HepG2 (cell line): Measurements from ENCODE around the gene CCL4. TPM values are rescaled to one million over a fixed set of nuclear protein-coding genes. Genes with fewer than 3 reads are reported as not detected.

Experiments used
- ATAC-seq: fragments of 200-7000 bp; cut with Tn5 transposase; 3 replicates; pipeline ENCODE4 v1.9.1; 2020; ENCODE audit warnings: mild to moderate bottlenecking, moderate library complexity
- BruUV-seq: library from RNA; stranded (reverse); fragments of 400-500 nt; replicated peaks from 2 replicates; lab custom pipeline; 2021; lab: Mats Ljungman, UMichigan
- CTCF ChIA-PET: fragments of 300-600 bp; formaldehyde crosslinking; extraction: SDS; loops from one replicate; lab custom pipeline; 2021; ENCODE audit warnings: low total read pairs, inconsistent platforms, low intra/inter-chr PET ratio; lab: Yijun Ruan, JAX
- POLR2A ChIA-PET: fragments of 350-600 bp; sonication (Branson Sonifier 250); formaldehyde crosslinking; loops from one replicate; lab custom pipeline; 2020; ENCODE audit warnings: antibody characterized with exemption, inconsistent platforms; lab: Yijun Ruan, JAX
- DNase-seq: peaks from one replicate; pipeline ENCODE4 v3.0.0-alpha.2; 2015; ENCODE audit warnings: low spot score
- FAIRE-seq: peaks from 3 replicates; lab custom pipeline; 2011; peaks lifted over from hg19 to GRCh38; lab: Jason Lieb, UNC
- H2AFZ ChIP-seq: one replicate; pipeline ENCODE4 v1.6.1; 2011; ENCODE audit warnings: low read length, inconsistent platforms
- H3K27ac ChIP-seq: fragments of 300-600 bp; 3 replicates; pipeline ENCODE4 v1.8.0; 2011; ENCODE audit warnings: mixed run types, mild to moderate bottlenecking, mixed read lengths, low read length, inconsistent platforms; ENCODE audit not compliant: insufficient read depth; ENCODE audit errors: extremely low read length
- H3K27me3 ChIP-seq, 2 experiments: fragments of 200-600 bp in 1 of 2; 2 replicates in 1 of 2; 3 replicates in 1 of 2; pipeline versions ENCODE4 v1.6.0 to v1.8.0; 2011; ENCODE audit warnings: low read length in 2 of 2, mild to moderate bottlenecking in 2 of 2, moderate library complexity in 2 of 2, inconsistent platforms in 1 of 2; ENCODE audit not compliant: insufficient read depth in 2 of 2, control insufficient read depth in 1 of 2
- H3K36me3 ChIP-seq, 2 experiments: fragments of 200-600 bp in 1 of 2; replicated peaks in 1 of 2; 2 replicates in 1 of 2; 3 replicates in 1 of 2; pipeline versions ENCODE4 v1.5.1 to v1.8.0; 2011; ENCODE audit warnings: low read length in 2 of 2, inconsistent platforms in 1 of 2; ENCODE audit not compliant: insufficient read depth in 2 of 2, control insufficient read depth in 1 of 2
- H3K4me1 ChIP-seq: 2 replicates; pipeline ENCODE4 v1.5.1; 2012; ENCODE audit warnings: low read length, inconsistent platforms; ENCODE audit not compliant: insufficient read depth
- H3K4me2 ChIP-seq: 2 replicates; pipeline ENCODE4 v1.6.0; 2011; ENCODE audit warnings: low read depth, low read length, inconsistent platforms
- H3K4me3 ChIP-seq, 3 experiments: fragments of 200-600 bp in 1 of 3; sonication (generic), shearing (Covaris generic) in 1 of 3; replicated peaks in 1 of 3; 2 replicates each; pipeline ENCODE4 v1.5.1; 2011 to 2016; ENCODE audit warnings: low read length in 3 of 3, inconsistent platforms in 2 of 3, low read depth in 2 of 3, mild to moderate bottlenecking in 2 of 3, control low read depth in 1 of 3, mixed read lengths in 1 of 3; ENCODE audit not compliant: insufficient read depth in 1 of 3
- H3K79me2 ChIP-seq: one replicate; pipeline ENCODE4 v1.6.1; 2011; ENCODE audit warnings: low read length, inconsistent platforms; ENCODE audit not compliant: insufficient read depth
- H3K9ac ChIP-seq: 2 replicates; pipeline ENCODE4 v1.6.0; 2011; ENCODE audit warnings: mild to moderate bottlenecking, low read depth, low read length, inconsistent platforms; ENCODE audit not compliant: insufficient read depth
- H3K9me3 ChIP-seq: 2 replicates; pipeline ENCODE4 v1.5.1; 2012; ENCODE audit warnings: mild to moderate bottlenecking, low read length
- H4K20me1 ChIP-seq: 2 replicates; pipeline ENCODE4 v1.6.0; 2011; ENCODE audit warnings: inconsistent platforms, mild to moderate bottlenecking, low read length, moderate library complexity; ENCODE audit not compliant: insufficient read depth
- EP300 ChIP-seq, 3 experiments: sonication (generic) in 1 of 3; formaldehyde crosslinking in 1 of 3; IDR thresholded peaks; 2 replicates each; pipeline versions ENCODE4 v1.5.1 to v1.6.1; 2011 to 2020; ENCODE audit warnings: low read depth in 2 of 3, low read length in 2 of 3, borderline replicate concordance in 1 of 3, improper control_type of control experiment in 1 of 3, mild to moderate bottlenecking in 1 of 3, missing genetic modification reagents in 1 of 3, moderate library complexity in 1 of 3
- HNRNPL ChIP-seq: fragments of 200-400 bp; formaldehyde crosslinking; IDR thresholded peaks from 2 replicates; pipeline ENCODE4 v1.6.1; 2017; ENCODE audit warnings: mild to moderate bottlenecking, low read depth, low read length
- NR3C1 ChIP-seq: sonication (generic); formaldehyde crosslinking; IDR thresholded peaks from 2 replicates; pipeline ENCODE4 v1.4.0; 2020; ENCODE audit warnings: missing genetic modification reagents
- PAF1 ChIP-seq: IDR thresholded peaks from 2 replicates; pipeline ENCODE4 v1.6.1; 2016; ENCODE audit warnings: missing genetic modification reagents, missing compliant biosample characterization
- POLR2AphosphoS2 ChIP-seq: IDR thresholded peaks from 2 replicates; pipeline ENCODE4 v1.6.1; 2011; ENCODE audit warnings: low read depth, low read length, improper control_type of control experiment
- ZBTB44 ChIP-seq: sonication (generic); formaldehyde crosslinking; IDR thresholded peaks from 2 replicates; pipeline ENCODE4 v1.4.0; 2020; ENCODE audit warnings: missing genetic modification reagents
- ZC3H4 ChIP-seq: sonication (generic); formaldehyde crosslinking; IDR thresholded peaks from 2 replicates; pipeline ENCODE4 v1.4.0; 2020; ENCODE audit warnings: missing genetic modification reagents, borderline replicate concordance
- ZEB1 ChIP-seq: IDR thresholded peaks from 2 replicates; pipeline ENCODE4 v1.6.1; 2012; ENCODE audit warnings: mild to moderate bottlenecking, low read depth, inconsistent platforms; ENCODE audit not compliant: insufficient replicate concordance
- ZNF121 ChIP-seq: sonication (generic); formaldehyde crosslinking; IDR thresholded peaks from 2 replicates; pipeline ENCODE4 v1.5.0; 2020; ENCODE audit warnings: mild to moderate bottlenecking, missing genetic modification reagents
- ZNF230 ChIP-seq: sonication (generic); formaldehyde crosslinking; IDR thresholded peaks from 2 replicates; pipeline ENCODE4 v1.4.0; 2020; ENCODE audit warnings: mild to moderate bottlenecking, missing genetic modification reagents
- ZNF33A ChIP-seq: sonication (generic); formaldehyde crosslinking; IDR thresholded peaks from 2 replicates; pipeline ENCODE4 v1.5.1; 2020; ENCODE audit warnings: missing genetic modification reagents, mild to moderate bottlenecking, moderate library complexity, borderline replicate concordance
- ZNF441 ChIP-seq: sonication (generic); formaldehyde crosslinking; IDR thresholded peaks from 2 replicates; pipeline ENCODE4 v1.7.0; 2021; ENCODE audit warnings: missing genetic modification reagents, borderline replicate concordance
- ZNF496 ChIP-seq: sonication (generic); formaldehyde crosslinking; IDR thresholded peaks from 2 replicates; pipeline ENCODE4 v1.8.1; 2023; ENCODE audit warnings: mild to moderate bottlenecking, moderate library complexity, missing genetic modification reagents; ENCODE audit not compliant: insufficient replicate concordance
- ZNF7 ChIP-seq: IDR thresholded peaks from 2 replicates; pipeline ENCODE4 v1.6.1; 2016; ENCODE audit warnings: missing biosample characterization, missing genetic modification reagents
- ZNF839 ChIP-seq: sonication (generic); formaldehyde crosslinking; IDR thresholded peaks from 2 replicates; pipeline ENCODE4 v1.4.0; 2020; ENCODE audit warnings: missing genetic modification reagents, mild to moderate bottlenecking, borderline replicate concordance
- WGBS: methylation state at CpG from one replicate; pipeline ENCODE4 v1.1.6; 2017; ENCODE audit warnings: low lambda C conversion rate; 5-methylcytosine and 5-hydroxymethylcytosine counted together
- in situ Hi-C: cut with HindIII; loops from 2 replicates; pipeline ENCODE4 v1.10.0; 2017; ENCODE audit warnings: low pct_unique_long_range_greater_than_20kb; ENCODE audit not compliant: extremely low pct_ligation_motif_present
- intact Hi-C: fragments of 100-400 bp; cut with micrococcal nuclease; formaldehyde crosslinking; loops from one replicate; pipeline ENCODE4 v1.10.0; 2022; ENCODE audit not compliant: unreplicated experiment
- polyA plus RNA-seq, 8 experiments: library from polyadenylated mRNA; depleted of rRNA in 3 of 8; stranded (reverse) in 7 of 8; unstranded in 1 of 8; fragments of >200 nt; fragmentation: Illumina TruSeq in 4 of 8; extraction: Trizol in 4 of 8; gene quantifications; 2 replicates each; pipeline versions ENCODE4 v1.2.1 to v1.2.3, GENCODE V29; 2011 to 2016; ENCODE audit warnings: low read depth in 4 of 8, missing spikeins in 1 of 8, mixed read lengths in 1 of 8; ENCODE audit not compliant: insufficient read depth in 1 of 8
- total RNA-seq, 5 experiments: library from RNA; depleted of rRNA; stranded (reverse); fragments of >200 nt; fragmentation: Illumina TruSeq; extraction: Trizol; gene quantifications; 2 replicates each; pipeline ENCODE4 v1.2.3, GENCODE V29; 2016; ENCODE audit warnings: low read depth in 1 of 5
- TF ChIP-seq, protein P1 (sequence below): sonication (generic); formaldehyde crosslinking; IDR thresholded peaks from 2 replicates; pipeline ENCODE4 v1.8.0; 2022; ENCODE audit warnings: low read depth, missing genetic modification reagents
- TF ChIP-seq, protein P2 (sequence below): sonication (generic); formaldehyde crosslinking; IDR thresholded peaks from 2 replicates; pipeline ENCODE4 v1.5.0; 2020; ENCODE audit warnings: mild to moderate bottlenecking, low read depth, missing genetic modification reagents, borderline replicate concordance
- TF ChIP-seq, protein P3 (sequence below): sonication (generic); formaldehyde crosslinking; IDR thresholded peaks from 2 replicates; pipeline ENCODE4 v1.4.0; 2020; ENCODE audit warnings: mild to moderate bottlenecking, low read depth, missing genetic modification reagents

CCL4 gene
- total and polyA plus RNA-seq, 2 of the 13 experiments (the other 11 are each of a cell fraction or from before 2014, with no cell fraction given) = not detected

- Histone ChIP-seq H3K27me3 (no peaks in the 10 kb centered on the region), H3K36me3 (no peaks in the 10 kb centered on the region), H3K79me2 (no peaks in the 10 kb centered on the region), H3K4me1 (no peaks in the 10 kb centered on the region), H3K27ac (no peak overlapping the region), H2AFZ (no peak overlapping the region), H3K4me2 (no peak overlapping the region), H3K9ac (no peak overlapping the region), H4K20me1 (no peaks in the 10 kb centered on the region), H3K9me3 (no peaks in the 10 kb centered on the region), H3K4me3 (no peak overlapping the region)
- FAIRE-seq (no peak), ATAC-seq (no peak), DNase-seq (no peak)
- BruUV-seq = no TSS peak
- TF ChIP-seq ZEB1 = no peak
- no peak for TF ChIP-seq ZNF33A (CRISPR knock-in tag)
- no peak for TF ChIP-seq ZNF230
- no peak for TF ChIP-seq PAF1 (CRISPR knock-in tag)
- no peak for TF ChIP-seq ZNF839 (CRISPR knock-in tag)
- no peak for TF ChIP-seq ZNF7
- TF ChIP-seq, protein P1, sequence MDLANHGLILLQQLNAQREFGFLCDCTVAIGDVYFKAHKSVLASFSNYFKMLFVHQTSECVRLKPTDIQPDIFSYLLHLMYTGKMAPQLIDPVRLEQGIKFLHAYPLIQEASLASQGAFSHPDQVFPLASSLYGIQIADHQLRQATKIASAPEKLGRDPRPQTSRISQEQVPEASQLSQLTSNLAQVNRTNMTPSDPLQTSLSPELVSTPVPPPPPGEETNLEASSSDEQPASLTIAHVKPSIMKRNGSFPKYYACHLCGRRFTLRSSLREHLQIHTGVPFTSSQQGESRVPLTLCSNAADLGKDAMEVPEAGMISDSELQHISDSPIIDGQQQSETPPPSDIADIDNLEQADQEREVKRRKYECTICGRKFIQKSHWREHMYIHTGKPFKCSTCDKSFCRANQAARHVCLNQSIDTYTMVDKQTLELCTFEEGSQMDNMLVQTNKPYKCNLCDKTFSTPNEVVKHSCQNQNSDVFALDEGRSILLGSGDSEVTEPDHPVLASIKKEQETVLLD (CRISPR knock-in tag) = no peak
- TF ChIP-seq HNRNPL = no peak
- no peak for TF ChIP-seq ZBTB44 (CRISPR knock-in tag)
- TF ChIP-seq ZNF496 (CRISPR knock-in tag) = no peak
- TF ChIP-seq, protein P2, sequence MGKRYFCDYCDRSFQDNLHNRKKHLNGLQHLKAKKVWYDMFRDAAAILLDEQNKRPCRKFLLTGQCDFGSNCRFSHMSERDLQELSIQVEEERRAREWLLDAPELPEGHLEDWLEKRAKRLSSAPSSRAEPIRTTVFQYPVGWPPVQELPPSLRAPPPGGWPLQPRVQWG (CRISPR knock-in tag) = no peak
- TF ChIP-seq NR3C1 = no peak
- TF ChIP-seq, protein P3, sequence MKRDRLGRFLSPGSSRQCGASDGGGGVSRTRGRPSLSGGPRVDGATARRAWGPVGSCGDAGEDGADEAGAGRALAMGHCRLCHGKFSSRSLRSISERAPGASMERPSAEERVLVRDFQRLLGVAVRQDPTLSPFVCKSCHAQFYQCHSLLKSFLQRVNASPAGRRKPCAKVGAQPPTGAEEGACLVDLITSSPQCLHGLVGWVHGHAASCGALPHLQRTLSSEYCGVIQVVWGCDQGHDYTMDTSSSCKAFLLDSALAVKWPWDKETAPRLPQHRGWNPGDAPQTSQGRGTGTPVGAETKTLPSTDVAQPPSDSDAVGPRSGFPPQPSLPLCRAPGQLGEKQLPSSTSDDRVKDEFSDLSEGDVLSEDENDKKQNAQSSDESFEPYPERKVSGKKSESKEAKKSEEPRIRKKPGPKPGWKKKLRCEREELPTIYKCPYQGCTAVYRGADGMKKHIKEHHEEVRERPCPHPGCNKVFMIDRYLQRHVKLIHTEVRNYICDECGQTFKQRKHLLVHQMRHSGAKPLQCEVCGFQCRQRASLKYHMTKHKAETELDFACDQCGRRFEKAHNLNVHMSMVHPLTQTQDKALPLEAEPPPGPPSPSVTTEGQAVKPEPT (CRISPR knock-in tag) = no peak
- TF ChIP-seq ZNF121 (CRISPR knock-in tag) = no peak
- no peak for TF ChIP-seq POLR2AphosphoS2
- no peak for TF ChIP-seq ZC3H4 (CRISPR knock-in tag)
- no peak for TF ChIP-seq ZNF441 (CRISPR knock-in tag)
- TF ChIP-seq EP300 (IDR thresholded peaks at IDR 0.05; ENCODE audit: low read depth in 2 of 2, low read length in 2 of 2) = no peak
- no peak for TF ChIP-seq EP300 (CRISPR knock-in tag; IDR thresholded peaks at IDR 0.05; ENCODE audit: borderline replicate concordance)
- POLR2A ChIA-PET = no interaction called here
- intact Hi-C loops (no loop called here), in situ Hi-C loops (no loop called here)
- 63% methylated on average over 13 of the region's 14 CpGs for WGBS
- CTCF ChIA-PET = no interaction called here
Observed at GRCh38 chr17:36088670-36089338, 14.8 kb upstream of the CCL4 start.
